ENCODE measurements around the gene CHPF2.

DNA sequence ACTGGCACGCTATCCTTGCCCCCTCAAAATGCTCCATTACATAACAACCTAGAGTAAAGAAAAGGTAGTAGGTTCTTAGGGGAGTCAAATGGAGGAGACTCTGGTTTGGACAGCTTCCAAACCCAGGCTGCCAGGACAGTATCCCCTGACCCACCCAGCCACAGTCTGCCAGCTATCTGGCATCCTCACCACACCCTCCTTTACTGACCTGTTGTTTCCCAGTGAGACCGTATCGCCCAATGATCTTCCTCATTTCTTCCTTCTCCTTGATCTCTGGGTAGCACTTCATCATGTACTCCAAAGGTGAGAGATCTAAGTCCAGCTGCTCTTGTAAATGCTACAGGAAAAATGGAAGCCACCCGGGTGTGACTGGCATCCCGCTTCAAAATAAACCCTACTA is 16.9 kb upstream of the CHPF2 start:
- TF ChIP-seq, protein P1, sequence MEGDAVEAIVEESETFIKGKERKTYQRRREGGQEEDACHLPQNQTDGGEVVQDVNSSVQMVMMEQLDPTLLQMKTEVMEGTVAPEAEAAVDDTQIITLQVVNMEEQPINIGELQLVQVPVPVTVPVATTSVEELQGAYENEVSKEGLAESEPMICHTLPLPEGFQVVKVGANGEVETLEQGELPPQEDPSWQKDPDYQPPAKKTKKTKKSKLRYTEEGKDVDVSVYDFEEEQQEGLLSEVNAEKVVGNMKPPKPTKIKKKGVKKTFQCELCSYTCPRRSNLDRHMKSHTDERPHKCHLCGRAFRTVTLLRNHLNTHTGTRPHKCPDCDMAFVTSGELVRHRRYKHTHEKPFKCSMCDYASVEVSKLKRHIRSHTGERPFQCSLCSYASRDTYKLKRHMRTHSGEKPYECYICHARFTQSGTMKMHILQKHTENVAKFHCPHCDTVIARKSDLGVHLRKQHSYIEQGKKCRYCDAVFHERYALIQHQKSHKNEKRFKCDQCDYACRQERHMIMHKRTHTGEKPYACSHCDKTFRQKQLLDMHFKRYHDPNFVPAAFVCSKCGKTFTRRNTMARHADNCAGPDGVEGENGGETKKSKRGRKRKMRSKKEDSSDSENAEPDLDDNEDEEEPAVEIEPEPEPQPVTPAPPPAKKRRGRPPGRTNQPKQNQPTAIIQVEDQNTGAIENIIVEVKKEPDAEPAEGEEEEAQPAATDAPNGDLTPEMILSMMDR (IDR thresholded peaks at IDR 0.05) = no peak
- TF ChIP-seq EP300 (IDR thresholded peaks at IDR 0.05) (no peak), POLR2A (IDR thresholded peaks at IDR 0.05) (no peak)
